ENCODE data around the gene PIK3AP1. TPM values are rescaled to one million over a fixed set of nuclear protein-coding genes. Genes with fewer than 3 reads are reported as not detected.
"Not testable (repeated sequence)": the region's sequence is repeated elsewhere in the genome, so short reads cannot be mapped to it uniquely, and the experiment has no call there.

Gene PIK3AP1
- total RNA-seq, 1 donor from 2014 or later, result 4.5 TPM

- FAIRE-seq (no peak), DNase-seq (ENCODE audit: low spot score in 2 of 2) (no peak)
Observed at GRCh38 chr10:96588060-96588554, 132.2 kb downstream of the PIK3AP1 start.

DNA sequence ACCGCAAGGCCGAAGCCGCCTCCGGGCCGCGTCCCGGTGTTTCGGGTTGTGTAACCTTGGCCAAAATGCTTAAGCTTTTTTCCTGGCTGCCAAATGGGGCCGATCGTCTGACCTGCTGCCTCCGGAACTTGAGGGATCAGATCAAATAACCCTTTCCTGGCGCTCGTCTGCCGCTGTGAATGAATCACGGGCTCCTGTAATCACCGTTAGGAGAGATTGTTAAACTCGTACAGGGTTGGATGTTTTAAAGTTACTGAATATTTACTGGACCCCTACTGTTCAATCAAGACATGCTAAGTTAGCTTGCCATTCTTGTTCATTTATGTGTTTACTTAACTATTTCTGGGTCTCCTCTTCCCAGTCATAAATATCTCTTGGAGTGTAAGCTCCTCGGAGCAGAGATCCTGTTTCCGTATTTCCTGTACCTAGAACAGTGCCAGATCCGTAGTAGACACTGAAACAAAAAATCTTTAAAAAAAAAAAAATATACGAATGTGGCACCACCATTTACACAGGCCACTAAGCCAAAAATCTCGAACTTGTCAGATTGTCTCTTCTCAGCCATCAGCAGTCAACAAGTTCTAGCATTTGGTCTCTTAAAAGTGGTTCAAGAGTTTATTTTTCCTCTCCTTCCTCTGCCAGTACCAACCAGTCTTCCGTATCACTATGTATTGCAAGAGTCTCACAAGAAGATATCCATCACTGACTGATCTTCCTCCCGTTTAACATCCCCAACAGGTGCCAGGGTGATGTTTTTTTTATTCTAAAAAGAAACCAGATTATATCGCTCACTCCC, 132.9 kb downstream of the PIK3AP1 start:
- FAIRE-seq (no peak), DNase-seq (ENCODE audit: low spot score in 2 of 2) (peak in 1 of 2 donors; percentile 16)

- DNase-seq (ENCODE audit: low spot score in 2 of 2) (peak; percentile 91 to 92), FAIRE-seq (no peak)
Observed at GRCh38 chr10:96586419-96587263, 133.7 kb downstream of the PIK3AP1 start, which contains the start of gene TM9SF3. TSS of gene TM9SF3 (minus strand) at chr10:96587012. CDS start at chr10:96586835, 177 bp downstream.

DNA sequence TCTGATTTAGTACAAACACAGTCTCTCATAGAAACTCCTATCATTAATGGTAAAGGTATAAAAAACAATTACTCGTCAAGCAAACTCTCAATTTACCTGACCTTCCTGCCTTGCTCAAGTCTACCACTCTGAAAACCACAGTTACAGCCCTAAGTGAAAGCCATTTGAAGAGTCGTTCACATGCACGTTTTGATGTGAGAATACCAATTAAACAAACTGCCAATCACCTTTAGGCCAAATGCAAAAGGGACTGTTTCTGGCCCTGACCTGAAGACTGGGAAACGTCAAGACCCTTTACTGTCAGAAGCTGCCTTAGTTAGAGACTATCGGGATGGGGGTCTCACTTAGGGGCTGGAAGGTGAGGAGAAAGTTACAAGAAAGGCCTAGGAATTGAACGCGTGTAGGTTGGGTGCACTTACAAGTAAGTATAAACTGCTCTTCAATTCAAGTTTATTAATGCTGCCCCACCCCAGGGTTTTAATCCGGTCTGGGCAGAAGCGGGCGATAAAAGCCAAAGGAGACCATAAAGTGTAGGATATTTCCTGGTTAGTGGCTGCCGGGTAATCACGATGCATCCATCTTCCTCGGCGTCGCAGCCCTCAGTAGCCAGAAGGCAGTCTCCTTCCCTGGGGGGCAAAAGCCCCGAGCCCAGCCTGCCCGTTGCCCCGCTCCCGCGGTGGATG, 134.4 kb downstream of the PIK3AP1 start:
- no peak for DNase-seq (ENCODE audit: low spot score in 2 of 2)
- no peak for FAIRE-seq

- no peak for DNase-seq (ENCODE audit: low spot score in 2 of 2)
- FAIRE-seq, result no peak
Observed at GRCh38 chr10:96584474-96584873, 135.8 kb downstream of the PIK3AP1 start.

GRCh38 chr10:96584035-96584434, 136.3 kb downstream of the PIK3AP1 start:
- FAIRE-seq, result no peak
- no peak for DNase-seq (ENCODE audit: low spot score in 2 of 2)

DNA sequence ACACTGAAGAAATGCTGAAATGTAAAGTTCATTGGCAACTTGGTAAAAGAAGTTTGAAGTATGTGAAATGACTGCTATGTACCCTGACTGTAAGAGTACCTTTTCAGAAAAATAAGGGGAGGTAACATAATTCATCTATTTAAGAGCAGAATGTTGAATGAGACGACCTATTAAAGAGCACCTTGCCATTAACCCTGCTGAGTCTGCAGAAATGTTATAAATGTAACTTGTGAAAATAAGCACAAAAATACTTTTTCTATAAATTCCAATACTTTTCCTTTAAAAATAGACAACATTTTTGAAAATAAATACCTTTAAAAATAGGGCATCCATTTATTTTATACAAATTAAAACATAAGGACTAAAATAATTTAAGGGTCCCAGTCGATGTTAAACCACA, 141.2 kb downstream of the PIK3AP1 start:
- DNase-seq (ENCODE audit: low spot score in 2 of 2) (no peak), FAIRE-seq (peak; percentile 6)

DNA sequence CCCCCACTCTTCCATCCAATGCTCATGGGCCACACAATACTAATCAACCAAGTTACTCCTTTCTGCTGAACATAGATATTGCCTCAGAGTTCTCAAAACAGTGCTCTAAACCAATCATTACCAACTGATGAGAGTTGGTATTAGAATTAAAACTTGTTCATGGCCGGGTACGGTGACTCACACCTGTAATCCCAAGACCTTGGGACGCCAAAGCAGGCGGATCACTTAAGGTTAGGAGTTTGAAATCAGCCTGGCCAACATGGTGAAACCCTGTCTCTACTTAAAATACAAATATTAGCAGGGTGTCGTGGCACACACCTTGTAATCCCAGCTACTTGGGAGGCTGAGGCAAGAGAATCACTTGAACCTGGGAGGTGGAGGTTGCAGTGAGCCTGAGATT, 141.7 kb downstream of the PIK3AP1 start:
- FAIRE-seq, result no peak
- DNase-seq (ENCODE audit: low spot score in 2 of 2), result no peak

DNA sequence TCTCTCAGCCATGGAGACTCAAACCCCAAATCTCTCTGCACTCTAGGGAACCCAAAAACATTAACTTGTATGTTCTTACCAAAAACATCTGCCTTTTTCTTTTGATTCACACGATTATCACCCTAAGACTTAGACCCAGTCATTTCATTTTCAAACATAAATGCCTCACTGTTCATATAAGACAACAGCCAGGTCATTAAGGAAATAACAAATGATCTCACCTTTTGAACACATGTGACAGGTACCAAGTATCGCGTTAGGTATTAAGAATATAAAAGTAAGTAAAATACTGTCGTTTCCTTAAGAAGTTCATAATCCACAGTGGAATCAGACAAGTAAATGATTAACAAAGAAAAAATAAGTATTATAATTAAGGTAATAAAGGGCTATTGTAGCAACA, 142.3 kb downstream of the PIK3AP1 start:
- FAIRE-seq, result no peak
- no peak for DNase-seq (ENCODE audit: low spot score in 2 of 2)

GRCh38 chr10:96577069-96577468, 143.2 kb downstream of the PIK3AP1 start:
- DNase-seq (ENCODE audit: low spot score in 2 of 2) (no peak), FAIRE-seq (no peak)

DNA sequence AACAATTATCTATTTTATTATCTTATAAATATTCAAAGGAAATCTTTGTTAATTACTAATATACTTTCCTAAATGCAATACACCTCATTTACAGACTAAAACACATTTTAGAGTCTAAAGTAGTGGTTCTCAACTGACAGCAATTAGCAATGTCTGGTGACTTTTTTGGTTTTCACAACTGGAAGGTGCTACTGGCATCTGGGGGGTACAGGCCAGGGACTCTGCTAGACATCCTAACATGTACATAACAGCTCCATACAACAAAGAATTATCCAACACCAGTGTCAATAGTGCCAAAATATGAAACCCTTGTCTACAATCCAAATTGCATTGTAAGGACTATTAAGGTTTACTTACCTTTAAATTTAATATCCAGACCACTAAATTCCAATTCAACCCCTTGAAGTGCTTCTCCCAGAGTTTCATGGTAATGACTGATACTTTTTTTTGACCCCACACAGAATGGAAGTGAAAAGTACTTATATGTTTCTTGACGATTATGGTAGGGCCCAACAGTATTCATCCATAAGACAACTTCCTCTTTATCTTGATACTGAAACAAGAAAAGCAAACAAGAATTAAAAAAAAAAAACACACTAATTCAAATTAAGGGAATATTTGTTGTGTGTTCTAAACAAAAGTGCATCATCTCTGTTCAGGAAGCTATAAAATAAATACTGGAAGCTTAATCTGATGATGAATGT, 143.9 kb downstream of the PIK3AP1 start:
- FAIRE-seq (no peak), DNase-seq (ENCODE audit: low spot score in 2 of 2) (no peak)

- DNase-seq (ENCODE audit: low spot score in 2 of 2); FAIRE-seq: not testable (repeated sequence)
Observed at GRCh38 chr10:96574564-96574963, 145.8 kb downstream of the PIK3AP1 start.

DNA sequence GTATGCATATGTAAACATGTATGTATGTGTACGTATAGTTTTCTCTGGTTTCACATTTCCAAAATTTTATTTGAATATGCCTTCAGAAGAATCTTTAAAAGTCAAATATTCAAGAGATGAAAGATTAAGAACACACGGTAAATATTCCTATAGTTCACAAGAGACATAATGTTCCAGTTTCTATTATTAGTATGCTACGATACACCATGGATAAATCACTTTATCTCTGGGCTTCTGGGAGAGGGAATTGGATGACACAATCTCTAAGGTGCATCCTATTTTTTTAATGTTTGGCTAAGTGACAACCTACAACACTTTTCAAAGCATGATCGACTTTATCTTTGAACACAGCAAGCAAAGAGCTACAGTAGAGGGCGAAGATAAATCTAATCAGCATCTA, 147.3 kb downstream of the PIK3AP1 start:
- FAIRE-seq (no peak), DNase-seq (ENCODE audit: low spot score in 2 of 2) (no peak)

GRCh38 chr10:96570983-96571964, 149.0 kb downstream of the PIK3AP1 start:
- DNase-seq (ENCODE audit: low spot score in 2 of 2), result no peak
- no peak for FAIRE-seq

GRCh38 chr10:96570511-96570910, 149.8 kb downstream of the PIK3AP1 start:
- no peak for DNase-seq (ENCODE audit: low spot score in 2 of 2)
- no peak for FAIRE-seq

GRCh38 chr10:96568402-96568801, 151.9 kb downstream of the PIK3AP1 start:
- FAIRE-seq (no peak), DNase-seq (ENCODE audit: low spot score in 2 of 2) (no peak)

DNA sequence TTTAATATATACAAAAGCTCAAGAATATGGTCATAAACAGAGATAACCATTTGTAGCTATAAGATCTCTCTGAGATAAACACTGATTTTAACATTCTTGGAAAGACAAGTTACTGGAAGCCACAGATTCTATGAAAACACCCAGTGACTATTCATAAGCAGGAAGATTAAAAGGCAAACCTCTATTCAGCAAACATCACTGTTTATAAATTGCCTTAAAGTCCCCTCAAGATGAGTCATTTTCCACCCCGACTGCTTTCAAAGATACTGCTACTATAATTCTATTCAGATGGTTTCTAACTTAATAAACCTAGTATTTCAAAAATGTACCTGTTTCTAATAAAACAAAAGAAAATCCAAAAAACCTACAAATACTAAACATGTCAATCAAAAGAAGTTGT, 154.5 kb downstream of the PIK3AP1 start:
- DNase-seq (ENCODE audit: low spot score in 2 of 2) (peak in 1 of 2 donors; percentile 25), FAIRE-seq (peak; percentile 17)

DNA sequence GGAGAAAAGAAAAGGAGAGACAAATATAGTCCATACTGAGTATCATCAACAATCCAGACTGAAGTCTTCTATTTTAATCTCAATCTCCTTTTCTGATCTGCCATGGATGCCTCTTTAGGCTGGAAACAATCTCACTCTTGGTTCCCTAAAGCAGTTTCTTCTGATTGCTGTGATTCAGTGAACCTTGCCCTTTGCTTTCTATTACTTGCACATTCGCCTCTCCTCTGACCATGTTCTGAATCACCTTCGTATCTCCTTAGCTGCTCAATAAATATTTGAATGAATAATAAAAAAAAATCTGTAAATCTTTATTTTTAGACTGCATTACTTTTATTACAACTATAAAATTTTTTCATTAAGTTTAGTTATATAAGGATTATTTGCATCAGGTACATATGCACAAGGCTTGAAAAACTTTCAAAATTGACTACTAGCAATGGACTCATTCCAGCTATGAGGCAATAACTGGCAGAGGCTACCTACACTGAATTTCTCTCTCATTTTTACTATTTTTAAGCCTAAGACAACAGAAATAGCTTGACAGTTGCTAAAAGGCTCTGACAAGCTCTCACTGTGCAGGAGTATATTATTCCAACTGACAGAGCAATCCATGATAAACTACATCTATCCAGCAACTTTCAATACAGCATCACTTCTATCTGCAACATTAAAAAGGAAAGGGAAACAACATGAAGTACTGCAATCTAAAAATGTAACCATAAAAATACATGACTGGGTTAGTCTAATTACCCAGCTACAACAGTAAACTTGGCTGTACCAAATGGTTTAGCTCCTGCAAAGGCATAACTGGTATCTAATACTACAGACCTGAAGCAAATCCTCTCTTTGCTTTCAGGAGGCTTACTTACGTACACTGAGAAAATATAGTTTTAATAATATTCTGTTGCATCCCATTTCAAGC, 159.1 kb downstream of the PIK3AP1 start:
- FAIRE-seq (no peak), DNase-seq (ENCODE audit: low spot score in 2 of 2) (no peak)
